Omental fat pad (tissue), 4 donors: ENCODE measurements around the gene CEP290. TPM values are rescaled to one million over a fixed set of nuclear protein-coding genes. Genes with fewer than 3 reads are reported as not detected.

Experiments used
- ATAC-seq: fragments of 150-250 bp; one replicate; pipeline ENCODE4 v1.9.1; 2016; ENCODE audit warnings: mild to moderate bottlenecking, moderate library complexity; ENCODE audit not compliant: low FRiP score
- DNase-seq: peaks from one replicate; pipeline ENCODE4 v3.0.0-alpha.2; 2019; ENCODE audit warnings: low spot score
- total RNA-seq, 4 donors: library from RNA; depleted of rRNA; stranded (reverse); fragments of >200 nt; gene quantifications; one replicate each; pipeline ENCODE4 v1.1.0, GENCODE V29; 2016
- TF ChIP-seq, protein P1 (sequence below), 3 donors: fragments of 450-650 bp; IDR thresholded peaks; one replicate each; pipeline ENCODE4 v1.5.1; 2016 to 2017; ENCODE audit warnings: antibody characterized with exemption in 3 of 3, mild to moderate bottlenecking in 3 of 3, moderate library complexity in 2 of 3

The CEP290 gene
- total RNA-seq, 4 donors from 2014 or later = 11.3 to 18.9 (median 14.7) TPM

DNA sequence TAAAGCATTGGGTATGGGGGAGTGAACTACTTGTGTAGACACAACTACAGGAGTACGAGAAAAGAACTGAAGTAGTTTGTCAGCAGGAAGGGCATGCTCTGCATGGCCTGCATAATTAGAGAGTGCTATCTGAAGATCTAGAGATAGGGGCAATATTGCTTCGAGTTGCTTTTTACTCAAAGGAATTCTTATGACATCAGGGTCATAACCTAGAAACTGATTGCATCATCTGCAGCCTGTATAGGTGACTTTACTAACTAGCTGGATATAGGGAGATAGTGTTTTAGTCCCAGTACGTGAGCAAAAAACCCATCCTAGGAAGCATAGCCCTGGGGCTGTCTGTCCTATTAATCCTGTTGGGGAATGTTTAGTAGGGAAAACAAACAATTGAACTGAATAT is 40.0 kb upstream of the CEP290 start:
- DNase-seq (no peak), ATAC-seq (no peak)
- TF ChIP-seq, protein P1, sequence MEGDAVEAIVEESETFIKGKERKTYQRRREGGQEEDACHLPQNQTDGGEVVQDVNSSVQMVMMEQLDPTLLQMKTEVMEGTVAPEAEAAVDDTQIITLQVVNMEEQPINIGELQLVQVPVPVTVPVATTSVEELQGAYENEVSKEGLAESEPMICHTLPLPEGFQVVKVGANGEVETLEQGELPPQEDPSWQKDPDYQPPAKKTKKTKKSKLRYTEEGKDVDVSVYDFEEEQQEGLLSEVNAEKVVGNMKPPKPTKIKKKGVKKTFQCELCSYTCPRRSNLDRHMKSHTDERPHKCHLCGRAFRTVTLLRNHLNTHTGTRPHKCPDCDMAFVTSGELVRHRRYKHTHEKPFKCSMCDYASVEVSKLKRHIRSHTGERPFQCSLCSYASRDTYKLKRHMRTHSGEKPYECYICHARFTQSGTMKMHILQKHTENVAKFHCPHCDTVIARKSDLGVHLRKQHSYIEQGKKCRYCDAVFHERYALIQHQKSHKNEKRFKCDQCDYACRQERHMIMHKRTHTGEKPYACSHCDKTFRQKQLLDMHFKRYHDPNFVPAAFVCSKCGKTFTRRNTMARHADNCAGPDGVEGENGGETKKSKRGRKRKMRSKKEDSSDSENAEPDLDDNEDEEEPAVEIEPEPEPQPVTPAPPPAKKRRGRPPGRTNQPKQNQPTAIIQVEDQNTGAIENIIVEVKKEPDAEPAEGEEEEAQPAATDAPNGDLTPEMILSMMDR (IDR thresholded peaks at IDR 0.05) = no peak

DNA sequence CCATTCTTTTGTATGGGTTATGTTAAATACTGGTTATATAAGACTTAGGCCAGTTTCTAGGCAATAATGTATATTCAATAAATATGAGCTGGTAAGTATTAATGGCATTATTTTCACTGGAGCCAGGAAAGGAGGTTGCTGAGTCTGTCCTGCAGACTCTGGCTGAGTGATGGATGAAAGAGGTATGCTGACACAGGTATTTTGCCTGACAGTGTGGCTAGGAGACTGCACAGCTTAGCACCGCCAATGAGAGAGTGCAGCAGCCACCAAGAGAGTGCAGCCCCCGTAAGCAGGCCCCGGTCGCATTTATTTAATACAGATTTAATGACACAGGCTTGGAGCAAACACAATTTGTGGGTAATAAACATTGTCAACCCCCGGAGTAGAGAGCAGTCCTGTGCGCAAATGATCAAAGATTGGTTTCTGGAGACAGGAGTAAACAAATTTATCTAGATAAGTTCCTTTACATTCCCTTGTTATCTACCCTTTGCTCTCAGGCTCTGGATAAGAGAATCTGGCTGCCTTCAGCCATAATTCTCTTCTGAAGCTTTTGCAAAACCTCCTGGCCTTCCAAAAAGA is 37.6 kb upstream of the CEP290 start:
- TF ChIP-seq, protein P1 (IDR thresholded peaks at IDR 0.05) = no peak
- ATAC-seq (no peak), DNase-seq (no peak)

DNA sequence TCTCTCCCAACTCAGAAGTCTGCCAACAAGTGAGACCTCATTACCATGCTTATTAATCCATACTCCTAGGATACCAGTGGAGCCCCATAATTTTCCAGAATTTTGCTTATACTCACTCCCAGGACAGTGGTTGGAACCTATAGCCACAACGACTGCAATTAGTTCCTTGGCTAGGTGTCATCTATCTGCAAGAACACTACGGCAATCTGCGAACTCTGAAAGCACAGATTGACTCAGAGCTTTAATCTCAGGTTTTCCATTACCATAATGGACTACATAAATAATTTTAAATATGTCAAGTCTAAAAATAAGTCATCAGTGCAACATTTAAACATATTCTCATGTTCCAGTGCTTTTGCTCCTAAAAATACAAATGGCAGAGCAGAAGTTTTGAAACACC is 33.7 kb upstream of the CEP290 start:
- DNase-seq = no peak
- no peak for ATAC-seq

DNA sequence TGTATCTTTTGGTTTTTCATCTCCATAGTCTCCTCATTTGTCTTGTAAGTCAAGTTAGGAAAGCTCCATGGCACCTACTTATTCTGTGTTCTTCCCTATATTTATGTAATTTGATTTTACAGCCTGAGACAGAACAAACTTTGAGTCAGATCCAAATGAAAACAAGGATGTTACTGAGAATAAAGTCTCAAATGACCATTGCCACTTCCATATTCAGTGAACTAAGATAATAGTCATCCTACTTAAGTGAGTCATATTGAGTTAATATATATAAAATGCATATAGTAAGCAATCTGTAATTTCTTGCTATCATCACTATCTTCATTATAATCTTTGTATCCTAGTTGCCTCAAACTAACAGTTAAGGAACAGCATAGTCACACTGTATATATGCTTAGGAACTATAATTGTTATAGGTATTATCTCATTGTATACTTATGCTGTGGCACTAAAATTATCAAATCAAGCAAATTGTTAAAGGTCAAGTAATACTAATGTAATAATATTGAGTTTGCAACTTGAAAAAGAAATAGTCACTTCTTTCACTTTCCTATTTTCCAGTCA is 31.0 kb upstream of the CEP290 start:
- no peak for DNase-seq
- ATAC-seq = no peak
- TF ChIP-seq, protein P1 (IDR thresholded peaks at IDR 0.05) = no peak

More for the DNA sequence above, 33.7 kb upstream of the CEP290 start:
- TF ChIP-seq, protein P1 (IDR thresholded peaks at IDR 0.05) = no peak

DNA sequence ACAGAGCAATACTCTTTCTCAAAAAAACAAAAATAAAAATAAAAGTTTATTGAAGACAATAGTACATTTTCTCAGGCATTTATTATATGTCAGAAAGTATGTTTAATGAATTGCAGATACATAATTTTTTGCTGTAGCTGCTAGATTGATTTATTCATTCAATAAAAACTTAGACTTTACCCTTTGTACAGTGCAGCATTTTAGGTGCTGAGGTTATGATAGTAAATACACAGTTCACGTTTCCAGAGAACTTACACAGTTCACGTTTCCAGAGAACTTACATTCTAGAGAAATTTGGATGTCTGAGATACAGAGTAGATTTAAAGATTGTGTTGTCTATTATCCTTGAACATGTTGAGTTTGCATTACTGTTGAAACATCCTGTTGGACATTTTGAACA is 25.5 kb upstream of the CEP290 start:
- ATAC-seq (no peak), DNase-seq (no peak)
- TF ChIP-seq, protein P1 (IDR thresholded peaks at IDR 0.05) = no peak

DNA sequence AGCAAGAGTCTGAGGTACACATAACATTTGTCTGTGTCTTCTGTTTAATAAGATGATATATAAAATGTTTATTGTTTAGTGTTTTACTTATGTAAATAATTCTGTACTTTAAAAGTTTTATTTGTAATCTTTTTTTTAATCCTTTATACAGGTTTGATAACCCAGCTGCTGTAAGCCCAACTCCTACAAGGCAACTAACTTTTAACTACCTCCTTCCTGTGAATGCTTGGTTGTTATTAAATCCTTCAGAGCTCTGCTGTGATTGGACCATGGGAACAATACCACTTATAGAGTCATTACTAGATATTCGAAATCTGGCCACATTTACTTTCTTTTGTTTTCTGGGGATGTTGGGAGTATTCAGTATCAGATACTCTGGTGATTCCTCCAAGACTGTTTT is 24.3 kb upstream of the CEP290 start:
- TF ChIP-seq, protein P1 (IDR thresholded peaks at IDR 0.05) = no peak
- DNase-seq (no peak), ATAC-seq (no peak)

DNA sequence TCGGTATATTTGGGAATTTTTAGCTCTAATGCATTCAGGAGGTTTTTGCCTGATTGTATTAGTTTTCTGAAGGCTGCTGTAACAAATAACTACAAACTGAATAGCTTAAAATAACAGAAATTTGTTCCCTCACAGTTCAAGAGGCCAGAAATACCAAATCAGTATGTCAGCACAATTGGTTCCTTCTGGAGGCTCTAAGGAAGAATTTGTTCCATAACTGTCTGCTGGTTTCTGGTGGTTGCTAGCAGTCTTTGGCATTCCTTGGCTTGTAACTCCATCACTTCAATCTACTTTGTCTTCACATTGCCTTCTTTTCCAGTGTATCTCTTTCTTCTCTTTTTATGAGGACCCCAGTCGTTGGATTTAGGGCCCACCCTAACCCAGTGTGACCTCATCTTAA is 21.5 kb upstream of the CEP290 start:
- no peak for ATAC-seq
- TF ChIP-seq, protein P1 (IDR thresholded peaks at IDR 0.05) = no peak
- DNase-seq = no peak
